Measurements from ENCODE around the gene JAML.

The JAML gene

DNA sequence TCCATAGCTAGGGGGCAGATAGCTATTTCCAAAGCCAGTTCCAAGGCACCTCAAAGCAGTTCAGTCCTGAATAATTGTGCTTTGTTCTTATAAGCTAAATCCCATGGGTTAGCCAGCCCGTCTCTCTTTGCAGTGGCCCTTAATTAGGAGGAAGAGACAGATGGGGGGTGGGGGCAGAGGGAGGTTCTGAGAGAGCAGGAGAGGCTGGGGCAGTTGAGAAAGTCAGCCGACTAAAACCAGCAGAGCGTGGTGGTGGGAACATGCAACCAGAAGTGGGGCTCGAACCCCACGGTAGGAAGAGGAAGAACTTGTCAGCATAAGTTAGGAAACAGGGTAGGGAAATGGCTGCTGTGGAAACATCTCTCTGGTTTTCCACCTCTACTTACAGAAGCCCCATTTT, 61.3 kb downstream of the JAML start:
- DNase-seq: no peak

DNA sequence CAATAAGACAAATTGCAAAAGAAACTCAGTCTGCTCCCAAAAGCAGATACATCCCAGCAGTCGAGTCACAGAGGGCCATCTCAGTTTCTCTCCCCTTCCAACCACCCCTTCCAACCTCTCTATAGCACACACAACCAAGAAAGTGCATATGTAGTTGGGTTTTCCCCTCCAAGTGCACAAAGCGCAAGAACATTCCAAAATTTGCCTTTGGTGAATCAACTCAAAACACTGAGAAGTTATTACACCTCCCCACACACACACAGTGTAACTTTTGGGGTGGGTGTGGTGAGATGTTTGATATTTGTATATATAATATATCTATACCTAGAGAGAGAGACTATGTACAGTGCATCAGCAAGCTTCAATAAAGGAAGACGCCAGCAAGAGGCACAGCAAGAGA, 62.0 kb downstream of the JAML start:
- DNase-seq: no peak

DNA sequence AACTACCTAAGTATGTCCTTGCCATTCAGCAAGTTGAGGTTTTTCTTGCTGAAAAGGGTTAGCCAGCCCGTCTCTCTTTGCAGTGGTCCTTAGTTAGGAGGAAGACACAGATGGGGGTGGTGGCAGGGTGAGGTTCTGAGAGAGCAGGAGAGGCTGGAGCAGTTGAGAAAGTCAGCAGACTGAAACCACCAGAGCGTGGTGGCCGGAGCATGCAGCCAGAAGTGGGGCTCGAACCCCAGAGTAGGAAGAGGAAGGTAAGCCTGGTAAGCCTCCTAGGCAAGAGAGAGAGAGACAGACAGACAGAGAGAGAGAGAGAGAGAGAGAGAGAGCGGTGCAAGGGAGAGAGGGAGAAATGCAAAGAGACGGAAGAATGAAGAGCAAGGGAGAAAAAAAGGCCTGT, 63.0 kb downstream of the JAML start:
- DNase-seq: no peak

DNA sequence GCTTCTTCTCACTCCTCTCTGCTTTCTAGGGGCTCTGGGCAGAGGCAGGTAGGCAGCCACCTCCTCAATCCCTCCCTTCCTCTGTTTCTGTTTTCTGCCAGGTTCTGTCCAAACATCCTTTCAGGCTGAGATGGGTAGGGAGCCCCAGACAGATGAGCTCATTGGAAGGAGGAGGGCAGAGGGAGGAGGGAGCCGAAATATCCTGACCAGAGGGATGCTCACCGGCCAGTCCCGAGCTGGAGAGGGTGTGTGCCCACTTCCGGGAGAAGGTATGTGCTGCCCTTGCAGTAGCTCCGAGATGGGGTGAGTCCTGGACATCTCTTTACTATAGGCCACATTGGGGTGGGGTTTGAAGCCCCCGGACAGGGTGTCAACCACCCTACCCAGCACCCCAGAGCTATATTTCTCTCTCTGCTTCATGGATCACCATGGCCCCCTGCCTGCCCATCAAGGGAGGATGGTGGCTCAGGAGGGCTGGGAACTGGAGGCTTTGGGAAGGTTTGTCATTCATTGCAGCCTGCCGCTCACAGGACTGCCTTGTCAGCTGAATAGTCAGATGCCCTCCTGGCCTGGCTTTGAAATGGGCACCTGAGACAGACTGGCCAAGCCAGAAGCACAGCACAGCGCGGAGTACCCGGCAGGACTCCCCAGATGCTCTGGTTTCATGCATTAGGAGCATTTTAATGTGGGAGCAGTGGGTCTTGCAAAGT, 67.5 kb downstream of the JAML start:
- DNase-seq: no peak

DNA sequence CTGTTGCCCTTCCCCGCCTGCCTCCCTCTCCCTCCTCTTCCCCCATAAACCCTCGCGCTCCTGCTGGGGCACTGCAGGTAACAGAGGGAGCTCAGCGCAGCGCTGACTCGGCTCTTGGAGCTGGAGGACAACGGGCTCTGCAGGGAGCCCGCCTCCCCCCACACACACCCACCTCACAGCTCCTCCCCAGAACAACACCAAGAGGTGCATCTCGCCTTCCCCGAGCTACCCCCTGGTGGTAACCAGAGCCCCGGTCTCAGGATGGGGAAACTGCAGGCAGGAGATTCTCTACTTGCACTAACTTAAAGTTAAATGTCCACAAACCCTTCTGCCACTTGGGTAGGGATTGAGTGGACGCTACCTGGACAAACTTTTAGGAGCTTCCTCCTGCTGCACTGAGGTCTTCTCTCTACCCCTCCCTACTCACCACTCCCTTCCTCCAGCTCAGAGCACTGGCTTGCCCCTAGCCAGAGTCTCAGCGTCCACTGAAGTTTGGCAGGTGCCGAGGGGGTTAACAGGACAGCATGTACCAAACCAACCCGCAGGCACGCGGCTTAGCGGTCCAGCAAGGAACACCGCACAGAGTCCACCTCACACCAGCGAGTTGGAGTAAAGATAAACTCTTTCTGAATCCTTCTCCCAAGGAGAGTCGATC, 68.2 kb downstream of the JAML start:
- DNase-seq: no peak

- no peak for DNase-seq
These were observed 68.9 kb downstream of the JAML start for GRCh38 chr11:118155776-118156530.

- no peak for DNase-seq
These were observed 70.2 kb downstream of the JAML start for GRCh38 chr11:118154641-118155040.

DNA sequence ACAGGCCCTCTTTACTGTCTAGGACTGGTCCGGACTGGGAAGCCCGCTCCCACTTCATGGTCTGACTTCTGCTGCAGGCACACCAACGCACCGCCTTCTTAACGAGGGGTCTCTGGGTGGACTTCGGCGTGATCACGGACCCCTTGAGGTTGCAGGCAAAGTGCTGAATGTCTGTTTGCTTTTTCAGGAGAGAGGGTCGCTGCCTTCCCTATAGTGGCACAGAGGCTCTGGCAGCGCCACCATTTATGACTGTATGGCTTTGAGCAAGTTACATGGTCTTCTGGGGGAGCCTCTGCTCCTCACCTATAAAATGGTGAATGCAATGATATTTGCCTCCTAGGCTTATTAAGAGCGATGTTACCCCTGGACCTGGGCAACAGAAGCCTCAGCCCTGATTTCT, 70.8 kb downstream of the JAML start:
- no peak for DNase-seq

DNA sequence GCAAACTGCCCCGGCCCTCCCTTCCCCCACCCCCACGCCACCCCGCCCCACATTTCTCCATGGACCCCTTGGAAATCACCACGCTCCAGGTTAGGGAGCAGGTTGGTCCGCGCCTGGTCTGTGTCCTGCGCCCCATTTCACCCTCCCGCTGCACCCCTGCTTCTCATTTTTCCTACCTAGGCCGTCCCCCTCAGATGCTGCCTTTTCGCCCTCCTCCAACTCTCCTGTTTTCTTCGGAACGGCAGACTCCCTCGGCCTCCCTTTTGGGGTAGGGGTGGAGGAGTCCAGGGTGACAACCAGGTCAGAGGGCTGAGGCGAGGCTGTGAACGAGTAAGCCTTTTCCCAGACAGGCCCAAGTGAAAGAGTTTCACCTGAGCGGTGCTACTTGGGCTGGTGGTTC, 71.3 kb downstream of the JAML start:
- no peak for DNase-seq

- no peak for DNase-seq
These were observed 72.0 kb downstream of the JAML start, which contains the start of gene SCN4B for GRCh38 chr11:118152552-118153471. Gene SCN4B (minus strand): TSS chr11:118152823. CDS start chr11:118152673, 150 bp downstream.

GRCh38 chr11:118152020-118152551, 72.7 kb downstream of the JAML start:
- no peak for DNase-seq

DNA sequence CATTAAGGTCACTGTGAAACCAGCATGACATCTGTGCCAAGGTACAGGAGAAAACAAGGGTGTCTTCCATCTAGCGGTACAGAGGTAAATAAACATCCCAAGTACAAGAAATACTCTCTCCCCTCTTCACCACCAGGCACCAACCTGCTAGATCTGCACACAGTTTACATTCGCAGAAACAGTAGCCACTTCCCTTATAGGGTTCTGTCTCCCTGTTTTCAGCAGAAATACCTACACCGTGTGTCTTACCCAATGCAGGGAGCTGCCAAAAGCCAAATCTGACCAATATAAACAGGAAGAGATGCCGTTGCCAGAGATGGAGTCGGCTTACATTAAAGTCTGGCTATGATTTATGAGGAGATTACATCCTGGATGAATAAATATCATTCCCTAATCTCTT, 73.4 kb downstream of the JAML start:
- DNase-seq: no peak

DNA sequence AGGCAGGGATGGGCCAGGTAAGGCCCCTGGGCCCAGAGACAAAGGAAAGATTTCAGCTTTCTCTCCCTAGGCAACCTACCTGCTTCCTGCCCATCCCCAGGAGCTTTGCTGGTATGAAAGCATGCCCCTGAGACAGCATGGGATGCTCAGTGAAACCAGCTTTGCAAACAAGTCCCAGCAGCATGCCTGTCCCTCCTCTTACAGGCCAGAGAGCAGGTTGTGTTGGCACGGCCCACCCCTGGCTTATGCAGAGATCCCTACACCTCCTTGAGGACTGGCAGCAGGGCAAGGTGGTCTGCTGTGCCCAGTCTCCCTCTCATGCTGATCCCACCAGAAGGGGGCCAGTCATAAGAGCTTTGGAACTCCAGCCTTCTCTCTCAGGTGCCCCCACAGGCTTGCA, 75.3 kb downstream of the JAML start:
- no peak for DNase-seq

GRCh38 chr11:118148856-118149255, 76.0 kb downstream of the JAML start:
- DNase-seq: no peak

GRCh38 chr11:118148240-118148639, 76.6 kb downstream of the JAML start:
- no peak for DNase-seq

- DNase-seq: no peak
These were observed 77.3 kb downstream of the JAML start for GRCh38 chr11:118147502-118147901.

GRCh38 chr11:118146554-118146953, 78.3 kb downstream of the JAML start:
- DNase-seq: no peak

GRCh38 chr11:118145285-118146227, 79.3 kb downstream of the JAML start:
- peak; percentile 94 for DNase-seq

DNA sequence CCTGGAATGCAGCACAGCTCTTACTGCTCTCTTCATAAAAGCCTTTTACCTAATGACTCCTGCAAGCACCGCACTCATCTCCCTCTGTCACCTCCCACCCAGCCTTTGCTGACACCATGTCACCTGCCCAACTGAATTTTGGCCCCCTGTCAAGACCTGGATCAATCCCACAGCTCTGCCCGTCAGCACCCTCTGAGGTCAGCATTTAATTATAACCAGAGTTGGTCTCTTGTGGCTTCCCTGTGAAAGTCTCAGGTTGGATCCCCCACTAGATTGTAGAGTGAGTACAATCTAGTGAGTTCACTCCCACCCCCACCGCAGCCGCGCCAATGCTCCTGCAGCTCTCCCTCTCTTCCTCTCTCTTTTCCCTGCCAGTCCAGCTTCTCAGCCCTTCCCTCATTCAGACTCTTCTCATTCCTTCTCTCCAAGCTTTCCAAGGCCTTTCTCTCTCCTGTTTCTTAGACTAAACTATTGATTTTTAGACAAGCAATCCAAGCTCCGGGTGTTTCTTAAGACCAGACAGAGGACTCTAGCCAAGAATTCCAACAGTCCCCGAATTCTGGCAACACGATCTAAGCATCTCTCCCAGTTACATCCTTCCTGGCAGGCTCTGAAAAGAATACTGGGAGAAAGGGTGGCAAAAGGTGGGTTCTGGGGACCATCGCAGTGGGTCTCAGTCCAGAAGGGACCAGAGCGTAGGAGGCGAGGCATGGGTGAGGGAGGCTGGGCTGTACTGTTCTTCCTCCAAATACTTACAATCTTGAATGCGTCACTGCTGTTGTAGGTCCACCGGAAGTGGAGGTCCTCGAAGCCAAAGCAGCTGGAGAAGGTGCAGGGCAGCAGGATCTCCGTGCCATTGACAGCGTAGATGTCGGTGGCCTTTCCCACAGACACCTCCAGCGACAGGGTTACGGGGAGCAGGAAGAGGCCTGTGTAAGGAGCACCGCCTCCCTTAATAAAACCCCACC, 80.2 kb downstream of the JAML start:
- DNase-seq: no peak
